Glutamatergic neuron (in vitro differentiated cells): ENCODE measurements around the gene PTPN20. TPM values are rescaled to one million over a fixed set of nuclear protein-coding genes. Genes with fewer than 3 reads are reported as not detected.

ENCODE experiments used
- DNase-seq: peaks from one replicate; pipeline ENCODE4 v3.0.0; 2022
- H3K27ac Mint-ChIP-seq: one replicate; pipeline ENCODE4 v1.8.0; 2020; ENCODE audit warnings: mild to moderate bottlenecking, mixed read lengths, inconsistent platforms; ENCODE audit not compliant: unreplicated experiment
- H3K27me3 Mint-ChIP-seq: one replicate; pipeline ENCODE4 v1.8.0; 2020; ENCODE audit warnings: mild to moderate bottlenecking, moderate library complexity, mixed read lengths, inconsistent platforms; ENCODE audit not compliant: unreplicated experiment
- H3K36me3 Mint-ChIP-seq: one replicate; pipeline ENCODE4 v1.8.0; 2020; ENCODE audit warnings: mild to moderate bottlenecking, mixed read lengths, inconsistent platforms; ENCODE audit not compliant: unreplicated experiment
- H3K4me1 Mint-ChIP-seq: one replicate; pipeline ENCODE4 v1.8.0; 2020; ENCODE audit warnings: mild to moderate bottlenecking, low read depth, mixed read lengths, inconsistent platforms; ENCODE audit not compliant: unreplicated experiment
- H3K4me3 Mint-ChIP-seq: one replicate; pipeline ENCODE4 v1.8.0; 2020; ENCODE audit warnings: mild to moderate bottlenecking, mixed read lengths, inconsistent platforms; ENCODE audit not compliant: unreplicated experiment
- H3K9me3 Mint-ChIP-seq: one replicate; pipeline ENCODE4 v1.8.0; 2020; ENCODE audit warnings: mild to moderate bottlenecking, moderate library complexity, mixed read lengths, inconsistent platforms; ENCODE audit not compliant: unreplicated experiment
- total RNA-seq: library from RNA; stranded (reverse); fragmentation: NEBNext Ultra II Directional; extraction: Animal tissue kit (Norgen Biotek cat#: 25700); gene quantifications from one replicate; pipeline ENCODE4 v1.2.1, GENCODE V29; 2021; ENCODE audit not compliant: unreplicated experiment
- TF ChIP-seq, protein P1 (sequence below): fragments of 200-600 bp; sonication (generic); IDR thresholded peaks from one replicate; pipeline ENCODE4 v1.5.0; 2021; ENCODE audit not compliant: partially characterized antibody, unreplicated experiment

The PTPN20 gene
- total RNA-seq, 1 donor from 2014 or later, result not detected

DNA sequence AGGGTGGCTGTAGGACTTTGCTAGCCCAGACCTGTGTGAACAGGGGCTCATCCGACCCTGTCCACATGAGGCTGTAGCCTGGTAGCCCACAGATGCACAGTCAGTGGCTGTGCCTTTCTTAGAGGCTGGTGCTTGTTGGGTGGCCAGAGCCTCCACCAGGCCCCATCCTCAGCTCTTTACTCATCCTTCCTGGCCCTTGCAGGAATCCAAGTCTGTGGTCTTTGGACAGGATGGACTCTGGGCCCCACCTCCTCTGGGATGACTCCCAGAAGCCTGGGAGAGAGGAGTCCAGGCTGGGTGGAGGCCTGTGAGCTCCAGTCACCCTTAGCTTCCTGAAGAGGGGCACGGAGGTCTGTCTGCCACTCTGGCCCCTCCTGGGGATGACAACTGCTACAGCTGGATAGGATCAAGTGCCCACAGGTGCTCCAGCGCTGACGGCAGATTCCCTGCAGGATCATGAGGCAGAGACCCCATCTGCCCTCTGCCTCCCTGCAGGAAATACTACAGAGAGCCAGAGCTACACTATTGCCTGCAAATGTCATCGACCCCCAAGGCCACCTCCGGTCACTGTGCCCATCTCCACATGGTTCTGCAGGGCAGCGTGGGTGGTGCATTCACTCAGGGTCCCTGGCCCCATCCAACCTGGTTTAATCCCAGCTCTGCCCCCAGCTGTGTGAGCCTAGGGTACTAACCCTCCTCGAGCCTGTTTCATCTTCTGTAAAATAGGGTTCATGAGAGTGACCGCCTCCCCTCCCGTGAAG is 114.5 kb downstream of the PTPN20 start:
- H3K4me1 Mint-ChIP-seq, result peaks cover 8% of the 10 kb centered on the region
- no peak overlapping the region for H3K27ac Mint-ChIP-seq
- TF ChIP-seq, protein P1, sequence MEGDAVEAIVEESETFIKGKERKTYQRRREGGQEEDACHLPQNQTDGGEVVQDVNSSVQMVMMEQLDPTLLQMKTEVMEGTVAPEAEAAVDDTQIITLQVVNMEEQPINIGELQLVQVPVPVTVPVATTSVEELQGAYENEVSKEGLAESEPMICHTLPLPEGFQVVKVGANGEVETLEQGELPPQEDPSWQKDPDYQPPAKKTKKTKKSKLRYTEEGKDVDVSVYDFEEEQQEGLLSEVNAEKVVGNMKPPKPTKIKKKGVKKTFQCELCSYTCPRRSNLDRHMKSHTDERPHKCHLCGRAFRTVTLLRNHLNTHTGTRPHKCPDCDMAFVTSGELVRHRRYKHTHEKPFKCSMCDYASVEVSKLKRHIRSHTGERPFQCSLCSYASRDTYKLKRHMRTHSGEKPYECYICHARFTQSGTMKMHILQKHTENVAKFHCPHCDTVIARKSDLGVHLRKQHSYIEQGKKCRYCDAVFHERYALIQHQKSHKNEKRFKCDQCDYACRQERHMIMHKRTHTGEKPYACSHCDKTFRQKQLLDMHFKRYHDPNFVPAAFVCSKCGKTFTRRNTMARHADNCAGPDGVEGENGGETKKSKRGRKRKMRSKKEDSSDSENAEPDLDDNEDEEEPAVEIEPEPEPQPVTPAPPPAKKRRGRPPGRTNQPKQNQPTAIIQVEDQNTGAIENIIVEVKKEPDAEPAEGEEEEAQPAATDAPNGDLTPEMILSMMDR, result no peak
- peaks cover 1% of the 10 kb centered on the region for H3K27me3 Mint-ChIP-seq
- no peak overlapping the region for H3K4me3 Mint-ChIP-seq
- H3K9me3 Mint-ChIP-seq, result no peaks in the 10 kb centered on the region
- no peak for DNase-seq
- H3K36me3 Mint-ChIP-seq, result no peaks in the 10 kb centered on the region

DNA sequence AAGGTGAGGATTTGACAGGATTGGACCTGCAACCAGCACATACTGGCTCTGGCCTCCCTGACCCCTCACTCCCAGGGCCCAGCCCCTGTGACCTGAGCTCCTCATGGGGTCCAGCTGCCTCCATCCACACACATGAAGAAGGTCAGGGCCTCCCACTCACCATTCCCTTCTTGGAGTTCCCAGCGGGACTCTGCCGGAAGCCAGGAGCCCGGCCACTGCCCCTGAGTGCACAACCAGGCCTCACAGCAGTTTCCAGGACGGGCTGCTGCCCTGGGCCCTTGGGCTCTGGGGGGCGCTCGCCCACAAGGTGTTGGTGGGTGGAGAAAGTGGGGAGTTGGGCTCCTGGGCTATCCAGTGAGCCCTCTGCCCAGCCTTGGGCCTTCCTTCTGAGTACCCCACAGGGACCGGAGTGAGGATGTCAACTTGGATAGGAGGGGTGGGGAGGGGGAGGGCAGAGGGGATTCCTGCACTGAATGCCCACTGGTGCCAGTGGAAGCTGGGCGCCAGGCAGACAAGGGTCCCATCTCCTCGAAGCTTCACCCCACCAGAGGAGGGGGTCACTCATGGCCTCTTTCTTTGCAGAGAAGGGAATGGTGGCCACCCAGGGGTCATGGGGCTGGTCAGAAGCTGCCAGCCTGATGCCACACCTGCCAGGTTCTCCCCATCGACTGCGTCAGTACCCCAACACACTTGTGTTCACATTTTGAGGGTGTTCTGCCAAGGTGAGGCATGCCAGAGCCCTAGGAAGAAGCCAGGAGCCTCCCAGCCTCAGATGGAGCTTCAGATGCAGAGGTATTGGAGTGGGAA is 115.3 kb downstream of the PTPN20 start:
- Mint-ChIP-seq H3K36me3 (no peaks in the 10 kb centered on the region), H3K9me3 (no peaks in the 10 kb centered on the region), H3K27me3 (peaks cover 1% of the 10 kb centered on the region), H3K27ac (no peak overlapping the region), H3K4me1 (peaks cover 8% of the 10 kb centered on the region), H3K4me3 (no peak overlapping the region)
- DNase-seq, result no peak
- TF ChIP-seq, protein P1, result no peak

DNA sequence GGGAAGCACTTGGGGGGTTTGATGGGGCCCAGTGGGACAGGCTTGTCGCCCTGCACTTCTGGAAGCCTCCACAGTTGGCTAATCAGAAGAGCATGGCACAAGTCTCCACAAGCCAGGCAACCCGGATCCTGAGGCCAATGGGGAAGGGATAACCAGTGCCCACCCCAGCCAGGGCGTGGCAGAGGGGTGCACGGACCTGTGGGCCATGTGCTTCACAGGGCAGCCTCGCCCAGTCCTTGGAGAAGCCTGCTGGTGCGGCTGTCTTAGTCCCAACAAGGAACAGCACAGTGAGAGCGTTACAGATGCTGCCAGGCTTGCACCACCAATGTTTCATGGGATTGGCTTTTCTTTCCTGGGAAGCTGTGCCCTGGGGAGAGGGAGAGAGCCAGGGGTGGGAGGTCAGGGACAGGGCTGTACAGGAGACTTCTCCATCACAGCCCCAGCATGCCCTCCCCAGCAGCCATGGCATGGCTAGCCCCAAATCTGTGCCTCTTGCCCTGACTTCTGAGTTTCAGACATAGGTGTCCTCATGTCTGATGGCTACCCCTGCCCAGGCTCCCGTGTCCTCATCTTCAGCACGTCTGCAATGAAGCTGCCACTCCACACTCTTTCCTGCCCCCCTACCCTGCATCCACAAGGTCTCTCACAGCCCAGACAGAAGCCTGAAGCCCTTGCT is 116.0 kb downstream of the PTPN20 start:
- no peak for DNase-seq
- TF ChIP-seq, protein P1, result no peak
- no peak overlapping the region for H3K27ac Mint-ChIP-seq
- H3K27me3 Mint-ChIP-seq, result peaks cover 1% of the 10 kb centered on the region
- no peaks in the 10 kb centered on the region for H3K36me3 Mint-ChIP-seq
- H3K4me3 Mint-ChIP-seq, result no peak overlapping the region
- no peaks in the 10 kb centered on the region for H3K9me3 Mint-ChIP-seq
- peaks cover 8% of the 10 kb centered on the region for H3K4me1 Mint-ChIP-seq

DNA sequence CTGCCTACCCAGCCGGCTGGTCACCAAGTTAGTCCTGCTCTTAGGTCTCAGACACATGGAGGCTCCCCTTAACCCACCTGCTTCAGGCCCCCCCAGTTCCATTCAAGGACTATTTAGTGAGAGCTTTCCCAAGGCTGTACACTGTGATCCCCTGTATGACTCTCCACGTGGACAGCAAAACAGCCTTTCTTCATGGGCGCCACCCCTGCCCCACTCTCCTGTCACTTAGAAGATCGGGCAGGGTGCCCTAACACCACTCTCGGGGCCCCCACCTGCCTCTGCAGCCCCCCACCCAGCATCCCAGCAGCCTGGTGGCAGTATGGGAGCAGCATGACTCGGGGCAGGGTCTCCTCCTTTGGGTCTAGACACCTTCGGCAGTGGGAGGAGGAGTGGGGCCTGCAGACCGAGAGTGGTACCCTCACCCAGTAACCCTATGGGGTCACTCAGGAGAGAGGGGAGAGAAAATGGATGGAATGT is 116.6 kb downstream of the PTPN20 start:
- no peaks in the 10 kb centered on the region for H3K36me3 Mint-ChIP-seq
- H3K27me3 Mint-ChIP-seq, result peaks cover 1% of the 10 kb centered on the region
- peaks cover 8% of the 10 kb centered on the region for H3K4me1 Mint-ChIP-seq
- no peak overlapping the region for H3K27ac Mint-ChIP-seq
- TF ChIP-seq, protein P1, result no peak
- no peak overlapping the region for H3K4me3 Mint-ChIP-seq
- no peaks in the 10 kb centered on the region for H3K9me3 Mint-ChIP-seq
- DNase-seq, result no peak
